GM12878 (cell line): ENCODE measurements around the gene MYOCOS. TPM values are rescaled to one million over a fixed set of nuclear protein-coding genes. Genes with fewer than 3 reads are reported as not detected.
A peak's percentile ranks its signal among the peaks of the same experiment; 100 is the strongest.
"Not testable (repeated sequence)": the region's sequence is repeated elsewhere in the genome, so short reads cannot be mapped to it uniquely, and the experiment has no call there.

Experiments used
- ATAC-seq: fragments of 200-7000 bp; cut with Tn5 transposase; 3 replicates; pipeline ENCODE4 v1.9.1; 2020; ENCODE audit warnings: mild to moderate bottlenecking, moderate library complexity
- BruUV-seq: library from RNA; stranded (reverse); fragments of 400-500 nt; replicated peaks from 2 replicates; lab custom pipeline; 2021; lab: Mats Ljungman, UMichigan
- CTCF ChIA-PET: fragments of 300-600 bp; sonication (Branson Sonifier 250); formaldehyde crosslinking; extraction: SDS; loops from one replicate; lab custom pipeline; 2021; ENCODE audit warnings: inconsistent platforms; lab: Yijun Ruan, JAX
- POLR2A ChIA-PET: fragments of 350-600 bp; formaldehyde crosslinking; extraction: SDS; loops from one replicate; lab custom pipeline; 2021; ENCODE audit warnings: inconsistent platforms; lab: Charles Lee
- RAD21 ChIA-PET: fragments of 300-600 bp; sonication (Branson Sonifier 250); formaldehyde crosslinking; loops from one replicate; lab custom pipeline; 2023; ENCODE audit warnings: antibody characterized with exemption; ENCODE audit not compliant: unreplicated experiment; lab: Charles Lee
- SMC1A ChIA-PET: fragments of 300-600 bp; sonication (Branson Sonifier 250); formaldehyde crosslinking; loops from one replicate; lab custom pipeline; 2023; ENCODE audit not compliant: unreplicated experiment, uncharacterized antibody; lab: Charles Lee
- DNase-seq: peaks from one replicate; pipeline ENCODE4 v3.0.0-alpha.2; 2011; ENCODE audit warnings: low read depth, low spot score
- FAIRE-seq: peaks from 3 replicates; lab custom pipeline; 2011; peaks lifted over from hg19 to GRCh38; lab: Jason Lieb, UNC
- H2AFZ ChIP-seq: 2 replicates; pipeline ENCODE4 v1.6.0; 2011; ENCODE audit warnings: low read depth, low read length, control low read depth; ENCODE audit not compliant: control insufficient read depth
- H3K27ac ChIP-seq: 2 replicates; pipeline ENCODE4 v1.5.1; 2011; ENCODE audit warnings: control low read depth; ENCODE audit not compliant: control insufficient read depth, insufficient read depth
- H3K27me3 ChIP-seq, 2 experiments: replicated peaks in 1 of 2; 2 replicates each; pipeline versions ENCODE4 v1.6.0 to v1.6.1; 2011; ENCODE audit warnings: low read length in 1 of 2; ENCODE audit not compliant: control insufficient read depth in 2 of 2, insufficient read depth in 2 of 2
- H3K36me3 ChIP-seq, 2 experiments: 2 replicates each; pipeline ENCODE4 v1.5.1; 2011; ENCODE audit warnings: low read length in 1 of 2; ENCODE audit not compliant: control insufficient read depth in 2 of 2, insufficient read depth in 2 of 2
- H3K4me1 ChIP-seq: 2 replicates; pipeline ENCODE4 v1.6.1; 2011; ENCODE audit warnings: mild to moderate bottlenecking, low read length, moderate library complexity, mixed read lengths; ENCODE audit not compliant: control insufficient read depth, insufficient read depth
- H3K4me2 ChIP-seq: 2 replicates; pipeline ENCODE4 v1.6.0; 2011; ENCODE audit warnings: control low read depth; ENCODE audit not compliant: control insufficient read depth, insufficient read depth
- H3K4me3 ChIP-seq: fragments of 200-600 bp; sonication (generic); 2 replicates; pipeline ENCODE4 v1.5.1; 2016
- H3K79me2 ChIP-seq: 2 replicates; pipeline ENCODE4 v1.6.0; 2011; ENCODE audit warnings: low read length; ENCODE audit not compliant: control insufficient read depth, insufficient read depth
- H3K9ac ChIP-seq: 2 replicates; pipeline ENCODE4 v1.8.0; 2011; ENCODE audit warnings: low read length, control low read depth, mixed read lengths; ENCODE audit not compliant: control insufficient read depth, insufficient read depth
- H3K9me3 ChIP-seq: replicated peaks from 3 replicates; pipeline ENCODE4 v1.5.1; 2011; ENCODE audit warnings: mild to moderate bottlenecking, low read length; ENCODE audit not compliant: control insufficient read depth, insufficient read depth
- H4K20me1 ChIP-seq: 2 replicates; pipeline ENCODE4 v1.6.0; 2011; ENCODE audit not compliant: control insufficient read depth, insufficient read depth
- RAD51 ChIP-seq: fragments of 450-650 bp; IDR thresholded peaks from 2 replicates; pipeline ENCODE4 v1.6.1; 2016; ENCODE audit warnings: moderate library complexity, mild to moderate bottlenecking, inconsistent platforms
- ZNF687 ChIP-seq: fragments of 450-650 bp; IDR thresholded peaks from 2 replicates; pipeline ENCODE4 v1.6.1; 2017; ENCODE audit warnings: mild to moderate bottlenecking, moderate library complexity
- WGBS: methylation state at CpG from one replicate; pipeline ENCODE4 v1.1.6; 2016; ENCODE audit warnings: low lambda C conversion rate; ENCODE audit not compliant: insufficient replicate concordance, insufficient coverage; ENCODE audit errors: missing lambda C conversion rate; 5-methylcytosine and 5-hydroxymethylcytosine counted together
- in situ Hi-C: fragments of 300-500 bp; cut with MboI; formaldehyde crosslinking; loops from 9 replicates; pipeline ENCODE4 v1.14.3; 2018; ENCODE audit warnings: mixed read lengths
- intact Hi-C: fragments of 100-400 bp; cut with micrococcal nuclease; formaldehyde crosslinking; loops from one replicate; pipeline ENCODE4 v1.14.2; 2022; ENCODE audit not compliant: unreplicated experiment
- polyA plus RNA-seq, 11 experiments: library from polyadenylated mRNA; depleted of rRNA in 4 of 11; unstranded in 6 of 11; stranded (reverse) in 5 of 11; fragments of >200 nt; fragmentation: Nextera tagmentation in 4 of 11; fragmentation: Illumina TruSeq in 1 of 11; extraction: Ambion mirVana in 4 of 11; extraction: Trizol in 1 of 11; gene quantifications; 1 replicate in 1 of 11; 2 replicates in 10 of 11; pipeline versions ENCODE4 v1.2.1 to v1.2.3, GENCODE V29; 2011 to 2016; ENCODE audit warnings: inconsistent platforms in 2 of 11, missing spikeins in 2 of 11, low read depth in 1 of 11
- total RNA-seq, 4 experiments: library from RNA; depleted of rRNA in 3 of 4; stranded (reverse); fragments of >200 nt in 3 of 4; fragmentation: Illumina TruSeq in 1 of 4; extraction: Trizol in 1 of 4; gene quantifications; 2 replicates each; pipeline versions ENCODE4 v1.2.1 to v1.2.3, GENCODE V29; 2013 to 2021
- TF ChIP-seq, protein P1 (sequence below): fragments of 450-650 bp; IDR thresholded peaks from 2 replicates; pipeline ENCODE4 v1.6.1; 2017; ENCODE audit warnings: mild to moderate bottlenecking, moderate library complexity

MYOCOS gene
- total and polyA plus RNA-seq, 10 of the 15 experiments (the other 5 are each of a cell fraction or from before 2014, with no cell fraction given), result 0.12 to 0.24 (median 0.16) TPM; not detected in 4

DNA sequence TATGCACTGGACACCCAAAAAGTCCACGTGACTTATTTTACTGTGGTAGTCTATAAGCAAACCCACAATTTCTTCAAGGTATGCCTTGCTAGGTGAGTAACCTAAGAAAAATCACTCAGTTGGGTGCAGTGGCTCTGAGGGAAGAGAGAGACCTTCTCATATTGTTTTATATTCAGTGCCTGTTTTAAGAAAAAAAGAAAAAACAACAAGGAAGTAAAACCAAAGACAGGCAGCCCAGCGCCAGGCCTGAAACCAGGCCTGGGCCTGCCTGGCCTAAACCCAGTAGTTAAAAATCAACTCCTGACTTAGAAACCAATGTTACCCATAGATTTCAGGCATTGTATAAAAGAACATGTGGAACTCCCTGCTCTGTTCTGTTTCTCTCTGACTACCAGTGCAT lies 21.7 kb upstream of the MYOCOS start:
- BruUV-seq, H3K9ac ChIP-seq, H3K4me2 ChIP-seq, H3K27me3 ChIP-seq, H3K4me3 ChIP-seq, FAIRE-seq, H2AFZ ChIP-seq, H3K9me3 ChIP-seq, H3K27ac ChIP-seq, DNase-seq, H3K79me2 ChIP-seq, H3K4me1 ChIP-seq, H3K36me3 ChIP-seq, H4K20me1 ChIP-seq, in situ Hi-C loops: not testable (repeated sequence)
- intact Hi-C loops, result loop anchor here (10.0 kb wide), 1 partner anchor 754 kb away; no protein-coding TSS in a partner anchor
- CTCF ChIA-PET, result interaction anchor here (1.9 kb wide), 1 partner anchor 44 kb away, joined by 5 read pairs; no protein-coding TSS in a partner anchor
- WGBS, result 88% methylated on average over 2 of the region's 2 CpGs
- TF ChIP-seq ZNF687 (peak; percentile 96), RAD51 (peak; percentile 42; the same call in 1 of the 2 replicates)
- TF ChIP-seq, protein P1, sequence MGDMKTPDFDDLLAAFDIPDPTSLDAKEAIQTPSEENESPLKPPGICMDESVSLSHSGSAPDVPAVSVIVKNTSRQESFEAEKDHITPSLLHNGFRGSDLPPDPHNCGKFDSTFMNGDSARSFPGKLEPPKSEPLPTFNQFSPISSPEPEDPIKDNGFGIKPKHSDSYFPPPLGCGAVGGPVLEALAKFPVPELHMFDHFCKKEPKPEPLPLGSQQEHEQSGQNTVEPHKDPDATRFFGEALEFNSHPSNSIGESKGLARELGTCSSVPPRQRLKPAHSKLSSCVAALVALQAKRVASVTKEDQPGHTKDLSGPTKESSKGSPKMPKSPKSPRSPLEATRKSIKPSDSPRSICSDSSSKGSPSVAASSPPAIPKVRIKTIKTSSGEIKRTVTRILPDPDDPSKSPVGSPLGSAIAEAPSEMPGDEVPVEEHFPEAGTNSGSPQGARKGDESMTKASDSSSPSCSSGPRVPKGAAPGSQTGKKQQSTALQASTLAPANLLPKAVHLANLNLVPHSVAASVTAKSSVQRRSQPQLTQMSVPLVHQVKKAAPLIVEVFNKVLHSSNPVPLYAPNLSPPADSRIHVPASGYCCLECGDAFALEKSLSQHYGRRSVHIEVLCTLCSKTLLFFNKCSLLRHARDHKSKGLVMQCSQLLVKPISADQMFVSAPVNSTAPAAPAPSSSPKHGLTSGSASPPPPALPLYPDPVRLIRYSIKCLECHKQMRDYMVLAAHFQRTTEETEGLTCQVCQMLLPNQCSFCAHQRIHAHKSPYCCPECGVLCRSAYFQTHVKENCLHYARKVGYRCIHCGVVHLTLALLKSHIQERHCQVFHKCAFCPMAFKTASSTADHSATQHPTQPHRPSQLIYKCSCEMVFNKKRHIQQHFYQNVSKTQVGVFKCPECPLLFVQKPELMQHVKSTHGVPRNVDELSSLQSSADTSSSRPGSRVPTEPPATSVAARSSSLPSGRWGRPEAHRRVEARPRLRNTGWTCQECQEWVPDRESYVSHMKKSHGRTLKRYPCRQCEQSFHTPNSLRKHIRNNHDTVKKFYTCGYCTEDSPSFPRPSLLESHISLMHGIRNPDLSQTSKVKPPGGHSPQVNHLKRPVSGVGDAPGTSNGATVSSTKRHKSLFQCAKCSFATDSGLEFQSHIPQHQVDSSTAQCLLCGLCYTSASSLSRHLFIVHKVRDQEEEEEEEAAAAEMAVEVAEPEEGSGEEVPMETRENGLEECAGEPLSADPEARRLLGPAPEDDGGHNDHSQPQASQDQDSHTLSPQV, result peak; percentile 7; the same call in 1 of the 2 replicates
- SMC1A ChIA-PET, result interaction anchor here (1.5 kb wide), 1 partner anchor 9 kb away, joined by 5 read pairs; no protein-coding TSS in a partner anchor
- RAD21 ChIA-PET, result interaction anchor here (0.7 to 0.8 kb wide), 2 partner anchors 14 to 25 kb away, joined by 3 read pairs; no protein-coding TSS in a partner anchor
- POLR2A ChIA-PET, result interaction anchor here (0.7 kb wide), 1 partner anchor 61 kb away, joined by 3 read pairs; no protein-coding TSS in a partner anchor
- peak; percentile 60 for ATAC-seq
